Effector memory CD8-positive, alpha-beta T cell (primary cell): Measurements from ENCODE around the gene GRID1.

ENCODE experiments used
- ATAC-seq: fragments of 150-1000 bp; cut with Tn5 transposase; replicated peaks from 2 replicates; pipeline ENCODE4 v1.10.0; 2021; ENCODE audit warnings: mild to moderate bottlenecking, moderate library complexity
- DNase-seq, 3 experiments: peaks; one replicate each; pipeline ENCODE4 v3.0.0; 2021
- H3K27ac Mint-ChIP-seq, 2 donors: one replicate each; pipeline ENCODE4 v1.8.0; 2022; ENCODE audit warnings: mild to moderate bottlenecking in 2 of 2, mixed read lengths in 2 of 2, moderate library complexity in 2 of 2
- H3K27me3 Mint-ChIP-seq, 2 donors: one replicate each; pipeline ENCODE4 v1.8.0; 2022; ENCODE audit warnings: mixed read lengths in 2 of 2
- H3K36me3 Mint-ChIP-seq: one replicate; pipeline ENCODE4 v1.8.0; 2022; ENCODE audit warnings: mild to moderate bottlenecking, moderate library complexity, mixed read lengths; ENCODE audit not compliant: insufficient read depth
- H3K4me1 Mint-ChIP-seq, 2 donors: one replicate each; pipeline ENCODE4 v1.8.0; 2022; ENCODE audit warnings: low read depth in 2 of 2, mixed read lengths in 2 of 2
- H3K4me3 Mint-ChIP-seq, 2 donors: one replicate each; pipeline ENCODE4 v1.8.0; 2022; ENCODE audit warnings: mild to moderate bottlenecking in 2 of 2, mixed read lengths in 2 of 2, moderate library complexity in 2 of 2
- H3K9me3 Mint-ChIP-seq, 2 donors: one replicate each; pipeline ENCODE4 v1.8.0; 2022; ENCODE audit warnings: mixed read lengths in 2 of 2

Gene GRID1

DNA sequence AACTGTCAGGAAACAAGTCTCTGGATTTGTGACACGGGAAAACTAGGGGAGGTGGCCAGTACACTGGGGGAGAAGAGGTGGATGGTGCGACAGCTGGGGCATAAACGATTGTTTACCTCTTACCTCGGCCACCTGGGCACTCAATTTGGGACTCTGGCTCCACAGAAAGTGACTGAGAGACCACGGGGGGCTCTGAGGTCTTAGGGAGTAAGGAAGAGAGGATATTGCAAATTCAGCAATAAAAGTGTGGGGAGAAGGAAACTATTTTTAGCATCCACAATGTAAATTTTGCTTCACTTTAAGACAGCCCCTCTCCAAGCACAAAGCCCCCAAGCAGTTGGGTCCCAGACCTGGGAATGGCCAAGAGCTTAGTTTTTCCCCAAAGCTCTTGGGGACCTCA, 440.5 kb downstream of the GRID1 start:
- Mint-ChIP-seq H3K4me3 (no peak overlapping the region), H3K27ac (no peak overlapping the region), H3K4me1 (no peaks in the 10 kb centered on the region), H3K36me3 (no peaks in the 10 kb centered on the region), H3K9me3 (no peaks in the 10 kb centered on the region), H3K27me3 (peaks cover 0 to 17% of the 10 kb centered on the region in 2 donors)
- DNase-seq (no peak), ATAC-seq (no peak)

DNA sequence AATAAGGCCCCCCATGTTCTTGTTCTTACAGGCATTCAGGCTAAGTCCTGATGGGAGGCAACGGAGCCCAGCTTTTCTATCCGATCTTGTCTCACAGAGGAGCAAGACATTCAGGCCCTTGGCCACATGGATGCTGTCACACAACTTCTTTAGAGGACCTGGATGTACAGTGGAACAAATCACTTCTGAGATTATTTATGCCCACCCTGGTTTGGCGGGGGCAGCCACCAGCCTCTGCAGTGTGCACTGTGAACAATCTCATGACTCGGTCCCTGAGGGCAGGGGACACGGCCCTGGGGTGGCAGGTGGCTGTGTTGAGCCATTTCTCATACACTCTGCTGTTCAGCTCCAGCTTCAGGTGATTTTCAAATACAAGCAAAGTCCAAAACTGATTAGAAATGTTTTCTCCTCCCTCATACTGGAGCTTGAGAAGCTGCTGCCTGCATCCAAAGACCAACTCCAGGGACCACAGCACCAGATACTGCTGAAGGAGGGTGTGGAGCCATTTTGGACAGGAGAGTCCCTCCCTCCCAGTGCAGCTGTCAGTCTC, 441.3 kb downstream of the GRID1 start:
- no peaks in the 10 kb centered on the region for H3K9me3 Mint-ChIP-seq
- H3K36me3 Mint-ChIP-seq, result no peaks in the 10 kb centered on the region
- H3K27me3 Mint-ChIP-seq, result peaks cover 0 to 26% of the 10 kb centered on the region in 2 donors
- no peak overlapping the region for H3K27ac Mint-ChIP-seq
- H3K4me1 Mint-ChIP-seq, result no peaks in the 10 kb centered on the region
- ATAC-seq (no peak), DNase-seq (no peak)
- no peak overlapping the region for H3K4me3 Mint-ChIP-seq

DNA sequence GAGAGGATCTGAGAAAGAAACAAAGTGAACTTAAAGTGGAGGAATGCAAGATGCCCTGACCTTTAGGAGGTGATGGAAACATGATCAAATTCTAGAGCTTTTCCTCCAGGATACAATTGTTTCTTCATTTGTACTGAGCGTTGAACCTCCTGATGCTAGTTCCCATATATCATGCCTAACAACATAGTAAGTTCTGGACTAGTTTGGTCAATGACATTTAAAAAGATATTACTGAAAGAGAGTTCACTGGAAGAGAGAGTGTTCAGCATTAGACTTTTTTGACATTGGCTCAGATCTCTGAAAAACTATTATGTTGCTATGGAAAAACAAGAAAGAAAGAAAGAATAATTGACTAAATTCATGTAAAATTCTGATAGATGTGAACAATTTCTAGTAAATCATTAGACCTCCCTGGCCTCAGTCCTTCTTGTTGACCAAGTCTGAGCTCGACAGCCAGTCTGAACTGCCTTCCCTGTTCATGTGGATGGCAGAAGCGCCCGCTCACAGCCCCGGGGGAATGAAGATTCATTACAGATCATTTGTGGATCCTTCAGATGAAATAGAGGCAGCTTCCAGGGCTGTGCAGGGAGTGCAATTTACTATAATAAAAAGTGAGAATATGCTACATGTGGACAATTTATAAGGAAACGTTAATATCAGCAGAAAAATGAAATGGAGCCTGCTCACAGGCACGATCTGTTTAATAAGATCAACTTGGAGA, 442.1 kb downstream of the GRID1 start:
- H3K36me3 Mint-ChIP-seq, result no peaks in the 10 kb centered on the region
- peaks cover 0 to 28% of the 10 kb centered on the region in 2 donors for H3K27me3 Mint-ChIP-seq
- H3K9me3 Mint-ChIP-seq, result no peaks in the 10 kb centered on the region
- no peaks in the 10 kb centered on the region for H3K4me1 Mint-ChIP-seq
- DNase-seq (no peak), ATAC-seq (no peak)
- H3K4me3 Mint-ChIP-seq, result no peak overlapping the region
- H3K27ac Mint-ChIP-seq, result no peak overlapping the region

DNA sequence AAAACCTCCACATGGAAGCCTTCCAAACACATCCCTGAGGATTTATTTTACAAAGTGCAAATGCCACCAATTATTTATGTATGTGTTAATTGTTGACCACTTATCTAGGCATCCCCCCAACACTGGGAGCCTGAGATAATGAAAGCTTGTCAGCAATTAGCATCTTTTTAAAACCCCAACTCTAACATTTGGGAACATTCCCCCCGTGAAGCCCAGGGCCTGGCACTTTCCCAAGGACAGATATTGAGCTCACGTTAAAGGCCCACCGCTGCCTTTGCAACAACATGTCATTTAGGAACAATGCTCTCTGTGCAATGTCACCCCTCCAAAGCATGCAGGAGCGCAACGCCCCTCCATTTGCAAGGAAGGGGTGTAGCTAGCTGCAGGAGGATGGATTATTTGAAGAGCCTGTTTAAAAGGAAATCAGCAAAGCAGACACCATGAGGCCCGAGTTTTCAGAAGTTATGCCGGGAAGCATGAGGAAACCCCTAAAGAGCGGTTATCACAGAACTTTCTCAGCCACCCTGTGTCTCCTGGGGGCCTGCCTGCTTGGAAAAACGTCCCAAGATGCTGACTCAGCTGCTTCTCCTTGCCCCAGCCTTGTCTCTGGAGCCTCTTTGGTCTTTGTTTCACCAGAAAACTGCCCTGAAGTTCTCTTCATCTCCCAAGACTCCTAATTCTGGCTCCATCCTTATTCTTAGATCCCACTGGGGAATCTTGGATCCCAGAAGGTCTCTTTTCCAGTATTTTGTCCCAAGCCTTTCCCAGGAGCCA, 444.1 kb downstream of the GRID1 start:
- ATAC-seq (no peak), DNase-seq (no peak)
- Mint-ChIP-seq H3K27ac (no peak overlapping the region), H3K36me3 (no peaks in the 10 kb centered on the region), H3K4me1 (no peaks in the 10 kb centered on the region), H3K9me3 (no peaks in the 10 kb centered on the region), H3K27me3 (peaks cover 0 to 26% of the 10 kb centered on the region in 2 donors), H3K4me3 (no peak overlapping the region)

DNA sequence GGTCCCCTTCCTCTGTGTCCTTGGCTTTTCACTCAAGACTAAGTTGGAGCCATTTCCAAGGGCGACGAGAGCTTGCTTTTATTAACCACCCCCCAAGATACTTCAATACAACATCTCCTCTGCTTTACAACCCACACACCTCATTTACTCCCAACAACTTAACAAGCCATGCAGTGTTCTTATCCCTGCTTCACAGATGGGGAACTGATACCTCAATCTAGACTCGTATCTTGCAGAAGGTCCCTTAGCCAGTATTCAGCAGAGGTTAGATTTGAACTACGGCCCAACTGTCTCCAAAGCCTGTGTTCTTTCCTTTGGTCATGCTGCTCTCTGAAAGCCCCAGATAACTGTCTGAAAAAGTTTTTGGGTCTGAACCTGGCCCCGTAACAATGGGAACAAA, 444.8 kb downstream of the GRID1 start:
- DNase-seq, result no peak
- H3K36me3 Mint-ChIP-seq, result no peaks in the 10 kb centered on the region
- H3K4me3 Mint-ChIP-seq, result no peak overlapping the region
- H3K27ac Mint-ChIP-seq, result no peak overlapping the region
- H3K9me3 Mint-ChIP-seq, result no peaks in the 10 kb centered on the region
- H3K27me3 Mint-ChIP-seq, result peaks cover 0 to 22% of the 10 kb centered on the region in 2 donors
- no peaks in the 10 kb centered on the region for H3K4me1 Mint-ChIP-seq
- ATAC-seq, result no peak

GRCh38 chr10:85920311-85920710, 446.3 kb downstream of the GRID1 start:
- no peak for DNase-seq
- no peak overlapping the region for H3K27ac Mint-ChIP-seq
- ATAC-seq, result no peak
- no peaks in the 10 kb centered on the region for H3K9me3 Mint-ChIP-seq
- no peak overlapping the region for H3K4me3 Mint-ChIP-seq
- H3K27me3 Mint-ChIP-seq, result peaks cover 0 to 22% of the 10 kb centered on the region in 2 donors
- no peaks in the 10 kb centered on the region for H3K4me1 Mint-ChIP-seq
- H3K36me3 Mint-ChIP-seq, result no peaks in the 10 kb centered on the region

- H3K9me3 Mint-ChIP-seq, result no peaks in the 10 kb centered on the region
- H3K27me3 Mint-ChIP-seq, result peaks cover 0 to 22% of the 10 kb centered on the region in 2 donors
- H3K27ac Mint-ChIP-seq, result no peak overlapping the region
- no peak for ATAC-seq
- DNase-seq, result no peak
- H3K36me3 Mint-ChIP-seq, result no peaks in the 10 kb centered on the region
- no peaks in the 10 kb centered on the region for H3K4me1 Mint-ChIP-seq
- H3K4me3 Mint-ChIP-seq, result no peak overlapping the region
Measured at GRCh38 chr10:85919491-85920021, 447.0 kb downstream of the GRID1 start.

GRCh38 chr10:85918371-85918770, 448.2 kb downstream of the GRID1 start:
- no peak for ATAC-seq
- H3K4me3 Mint-ChIP-seq, result no peak overlapping the region

GRCh38 chr10:85917601-85918000, 449.0 kb downstream of the GRID1 start:
- Mint-ChIP-seq H3K27ac (no peak overlapping the region), H3K4me1 (no peaks in the 10 kb centered on the region), H3K27me3 (peaks cover 0 to 15% of the 10 kb centered on the region in 2 donors), H3K9me3 (no peaks in the 10 kb centered on the region), H3K36me3 (no peaks in the 10 kb centered on the region), H3K4me3 (no peak overlapping the region)
- ATAC-seq (no peak), DNase-seq (no peak)

More at GRCh38 chr10:85918371-85918770, 448.2 kb downstream of the GRID1 start:
- DNase-seq, result no peak
- Mint-ChIP-seq H3K27ac (no peak overlapping the region), H3K4me1 (no peaks in the 10 kb centered on the region), H3K9me3 (no peaks in the 10 kb centered on the region), H3K36me3 (no peaks in the 10 kb centered on the region), H3K27me3 (peaks cover 0 to 22% of the 10 kb centered on the region in 2 donors)

DNA sequence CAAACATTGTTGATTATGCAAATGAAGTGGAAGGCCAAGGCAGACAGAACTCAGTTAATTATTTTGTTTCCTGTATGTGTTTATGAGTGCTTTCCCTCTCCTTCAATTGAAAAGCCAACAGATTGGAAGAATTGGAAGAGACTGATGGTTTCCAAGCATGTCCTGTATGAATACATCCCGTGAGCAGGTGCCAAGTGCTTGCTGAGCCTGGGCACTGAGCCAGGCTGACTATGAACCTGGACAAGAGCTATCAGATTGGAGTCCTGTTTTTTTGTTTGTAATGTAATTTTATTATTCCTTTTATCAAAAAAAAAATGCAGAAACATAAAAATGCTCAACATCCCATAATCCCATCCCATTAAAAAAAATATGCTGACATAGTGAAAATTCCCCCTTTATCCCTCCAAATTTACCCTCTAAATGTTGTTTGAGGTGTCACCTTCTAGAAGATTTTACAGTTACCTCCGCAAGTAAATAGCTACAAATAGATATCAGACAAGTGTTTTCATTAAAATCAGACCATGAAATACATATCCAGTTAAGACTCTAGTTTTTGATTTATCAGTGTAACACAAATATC, 449.5 kb downstream of the GRID1 start:
- H3K4me1 Mint-ChIP-seq, result no peaks in the 10 kb centered on the region
- ATAC-seq (no peak), DNase-seq (no peak)
- no peaks in the 10 kb centered on the region for H3K36me3 Mint-ChIP-seq
- H3K27ac Mint-ChIP-seq, result no peak overlapping the region
- H3K9me3 Mint-ChIP-seq, result no peaks in the 10 kb centered on the region
- H3K27me3 Mint-ChIP-seq, result peaks cover 0 to 12% of the 10 kb centered on the region in 2 donors
- H3K4me3 Mint-ChIP-seq, result no peak overlapping the region

DNA sequence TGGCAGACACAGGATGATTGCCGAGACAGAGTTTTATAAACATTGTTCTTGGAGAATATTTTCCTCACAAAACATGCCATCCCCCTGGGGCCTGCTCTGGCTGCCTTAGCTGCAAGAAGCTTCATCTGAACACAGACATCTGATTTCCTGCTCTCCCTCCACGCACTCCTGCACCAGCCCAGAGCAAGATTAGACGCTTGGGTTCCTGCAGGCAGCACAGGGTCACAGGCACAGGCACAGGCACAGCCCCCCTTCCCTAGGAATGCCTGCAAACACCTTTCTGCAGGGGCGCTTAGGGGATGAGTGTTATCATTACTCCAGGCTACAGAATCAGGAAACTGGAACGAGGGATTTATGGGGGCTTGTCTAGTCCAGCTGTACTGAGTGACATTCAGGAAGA, 450.3 kb downstream of the GRID1 start:
- H3K9me3 Mint-ChIP-seq, result no peaks in the 10 kb centered on the region
- no peak for ATAC-seq

GRCh38 chr10:85915245-85915846, 451.2 kb downstream of the GRID1 start:
- ATAC-seq (no peak), DNase-seq (no peak)
- Mint-ChIP-seq H3K27me3 (peaks cover 3% of the 10 kb centered on the region in 2 donors), H3K4me3 (no peak overlapping the region), H3K4me1 (no peaks in the 10 kb centered on the region), H3K36me3 (no peaks in the 10 kb centered on the region), H3K9me3 (no peaks in the 10 kb centered on the region), H3K27ac (no peak overlapping the region)

More for the DNA sequence above, 450.3 kb downstream of the GRID1 start:
- no peak for DNase-seq
- Mint-ChIP-seq H3K27ac (no peak overlapping the region), H3K36me3 (no peaks in the 10 kb centered on the region), H3K4me1 (no peaks in the 10 kb centered on the region), H3K27me3 (peaks cover 0 to 12% of the 10 kb centered on the region in 2 donors), H3K4me3 (no peak overlapping the region)

- H3K9me3 Mint-ChIP-seq, result no peaks in the 10 kb centered on the region
- no peak for ATAC-seq
- DNase-seq, result no peak
Measured at GRCh38 chr10:85914720-85915119, 451.9 kb downstream of the GRID1 start.

More at GRCh38 chr10:85914720-85915119, 451.9 kb downstream of the GRID1 start:
- Mint-ChIP-seq H3K4me3 (no peak overlapping the region), H3K4me1 (no peaks in the 10 kb centered on the region), H3K27ac (no peak overlapping the region), H3K27me3 (peaks cover 0 to 5% of the 10 kb centered on the region in 2 donors), H3K36me3 (no peaks in the 10 kb centered on the region)
